Ramos (cell line): ENCODE results near the gene CLDND2.

Experiments used
- in situ Hi-C: fragments of 300-500 bp; cut with MboI; formaldehyde crosslinking; loops from one replicate; pipeline ENCODE4 v1.14.3; 2022; ENCODE audit warnings: low sequenced_read_pairs; ENCODE audit not compliant: unreplicated experiment

The CLDND2 gene

DNA sequence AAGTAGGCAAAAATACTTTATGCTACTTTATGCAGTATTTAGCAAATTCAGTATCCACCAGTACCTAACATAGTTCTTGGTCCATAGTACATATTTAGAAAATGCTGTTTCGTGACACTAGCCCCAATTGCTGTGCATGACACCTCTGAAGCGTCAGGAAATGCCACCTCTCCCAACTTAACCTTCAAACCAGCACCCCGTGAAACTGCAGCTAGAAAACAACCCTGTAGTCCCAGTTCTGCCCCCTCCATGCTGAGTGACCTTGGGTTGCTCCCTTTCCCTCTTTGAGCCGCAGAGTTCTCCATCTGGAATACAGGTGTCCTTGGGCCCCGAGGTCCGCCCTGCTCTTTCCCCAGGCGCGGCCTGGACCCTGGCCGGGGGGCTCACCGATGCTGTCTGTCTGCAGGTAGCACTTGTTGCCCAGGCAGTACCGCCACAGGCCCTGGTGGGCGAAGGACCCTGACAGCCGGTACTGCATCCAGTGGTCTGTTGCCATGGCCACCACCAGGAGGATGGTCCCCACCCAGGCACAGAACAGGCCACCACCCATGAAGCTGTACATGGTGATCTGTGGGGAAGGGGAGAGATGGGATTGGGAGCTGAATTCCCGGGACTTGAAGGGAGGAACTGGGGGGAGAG is 18.2 kb upstream of the CLDND2 start:
- in situ Hi-C loops, result no loop called here

DNA sequence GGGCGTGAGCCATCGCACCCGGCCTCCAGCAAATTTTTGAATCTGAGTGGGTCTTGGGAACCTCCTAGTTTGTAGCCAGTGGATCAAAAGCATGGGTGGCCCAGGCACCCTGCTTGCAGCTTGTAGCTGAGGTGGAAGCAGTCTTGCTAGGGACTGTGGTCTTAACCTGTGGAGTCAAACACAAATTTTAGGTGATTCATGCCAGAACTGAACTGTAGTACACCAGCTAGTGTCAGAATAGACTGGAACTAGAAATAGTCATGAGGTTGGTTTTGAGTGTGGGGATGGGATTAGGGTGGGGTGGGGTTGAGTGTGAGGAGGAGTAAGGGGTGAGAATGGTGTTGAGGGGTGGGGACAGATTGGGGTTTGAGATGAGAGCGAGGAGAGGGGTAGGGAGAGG is 13.2 kb upstream of the CLDND2 start:
- in situ Hi-C loops, result no loop called here

DNA sequence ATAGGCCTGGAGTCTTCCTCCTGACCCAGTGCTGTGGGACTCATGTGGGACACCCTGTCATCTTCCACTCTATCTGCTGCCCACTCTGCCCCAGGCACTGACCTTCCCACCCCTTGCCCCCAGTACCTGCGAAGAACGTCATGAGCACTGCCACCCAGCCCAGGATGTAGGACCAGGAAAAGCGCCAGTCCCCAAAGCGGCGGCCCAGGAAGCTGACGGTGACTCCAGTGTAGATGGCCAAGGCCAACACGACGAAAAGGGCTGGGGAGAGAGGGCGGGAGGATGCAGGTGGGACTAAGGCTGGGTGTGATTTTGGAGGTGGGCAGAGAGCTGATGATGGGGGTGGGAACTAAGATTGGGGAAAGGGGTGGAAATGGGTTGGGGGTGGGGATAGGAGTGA is 11.6 kb upstream of the CLDND2 start:
- in situ Hi-C loops, result no loop called here

- in situ Hi-C loops, result no loop called here
Measured at GRCh38 chr19:51377422-51377821, 8.6 kb upstream of the CLDND2 start.

DNA sequence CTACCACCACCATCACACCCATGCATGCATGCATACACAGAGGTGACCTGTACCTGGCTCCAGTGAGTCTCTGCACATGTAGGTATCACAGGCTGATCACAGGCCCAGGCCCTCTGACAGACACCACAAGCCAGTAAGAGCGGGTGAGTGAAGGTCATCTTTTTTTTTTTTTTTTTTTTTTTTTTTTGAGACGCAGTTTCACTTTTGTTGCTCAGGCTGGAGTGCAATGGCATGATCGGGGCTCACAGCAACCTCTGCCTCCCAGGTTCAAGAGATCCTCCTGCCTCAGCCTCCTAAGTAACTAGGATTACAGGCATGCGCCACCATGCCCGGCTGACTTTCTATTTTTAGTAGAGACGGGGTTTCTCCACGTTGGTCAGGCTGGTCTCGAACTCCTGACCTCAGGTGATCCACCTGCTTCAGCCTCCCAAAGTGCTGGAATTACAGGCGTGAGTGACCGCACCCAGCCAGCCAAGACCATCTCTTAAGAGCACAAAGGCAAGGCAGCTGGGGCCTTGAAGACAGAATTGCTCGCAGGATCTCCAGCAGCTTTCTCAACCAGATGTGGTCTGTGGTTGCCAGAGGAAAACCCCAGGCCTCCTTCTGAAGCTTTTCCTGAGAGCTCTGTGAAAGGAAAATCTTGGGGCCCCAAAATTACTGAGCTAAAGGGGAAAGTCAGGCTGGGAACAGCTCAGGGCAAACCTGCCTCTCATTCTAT is 6.9 kb upstream of the CLDND2 start:
- in situ Hi-C loops, result no loop called here

- in situ Hi-C loops, result no loop called here
Measured at GRCh38 chr19:51372649-51373504, 4.1 kb upstream of the CLDND2 start, which contains the start of gene NKG7. TSS of gene NKG7 (minus strand) at chr19:51372654. CDS start at chr19:51372535, 119 bp downstream.

GRCh38 chr19:51372021-51372648 is 3.3 kb upstream of the CLDND2 start:
- in situ Hi-C loops, result no loop called here

DNA sequence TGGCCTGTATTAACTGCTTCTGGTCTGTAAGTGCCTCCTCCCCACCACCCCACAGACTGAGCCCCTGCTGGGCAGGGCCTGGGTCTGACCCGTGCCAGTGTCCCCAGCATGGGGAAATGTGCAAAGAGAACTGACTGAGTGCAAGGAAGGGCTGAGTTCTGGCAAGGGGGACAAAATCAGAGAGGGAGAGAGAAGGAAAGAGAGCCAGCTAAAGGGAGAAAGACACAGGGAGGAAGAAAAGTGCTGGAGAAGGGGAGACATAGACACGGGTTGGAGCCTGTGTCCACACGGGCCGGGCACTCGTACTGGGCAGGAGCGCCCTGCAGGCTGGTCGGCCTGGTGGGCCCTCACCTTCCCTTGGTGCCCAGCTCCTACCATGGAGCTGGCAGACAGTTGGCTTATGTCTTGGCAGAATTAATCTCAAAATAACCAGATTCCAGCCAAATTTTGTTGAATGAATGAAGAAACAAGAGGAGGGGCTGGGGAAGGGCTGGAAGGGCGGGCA is 2.4 kb upstream of the CLDND2 start:
- in situ Hi-C loops, result no loop called here

GRCh38 chr19:51370230-51370629 is 1.4 kb upstream of the CLDND2 start:
- in situ Hi-C loops, result no loop called here

- in situ Hi-C loops, result no loop called here
Measured at GRCh38 chr19:51367565-51368365, 1.0 kb downstream of the CLDND2 start.

DNA sequence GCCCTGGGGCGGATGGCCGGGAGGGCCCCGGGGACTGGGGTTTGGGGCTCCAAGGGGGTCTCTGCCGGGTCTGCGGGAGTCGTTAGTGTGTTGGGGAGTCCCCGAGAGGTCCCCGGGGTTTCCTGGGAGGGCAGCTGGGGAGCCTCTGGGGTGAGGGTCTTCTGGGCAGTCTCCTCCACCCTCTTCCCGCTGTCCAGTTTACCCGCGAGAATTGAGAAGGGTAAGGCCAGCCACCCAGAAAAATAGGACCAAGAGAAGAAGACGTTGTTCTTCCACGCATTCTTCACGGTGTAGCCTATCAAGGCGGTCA is 1.6 kb downstream of the CLDND2 start:
- in situ Hi-C loops, result no loop called here

DNA sequence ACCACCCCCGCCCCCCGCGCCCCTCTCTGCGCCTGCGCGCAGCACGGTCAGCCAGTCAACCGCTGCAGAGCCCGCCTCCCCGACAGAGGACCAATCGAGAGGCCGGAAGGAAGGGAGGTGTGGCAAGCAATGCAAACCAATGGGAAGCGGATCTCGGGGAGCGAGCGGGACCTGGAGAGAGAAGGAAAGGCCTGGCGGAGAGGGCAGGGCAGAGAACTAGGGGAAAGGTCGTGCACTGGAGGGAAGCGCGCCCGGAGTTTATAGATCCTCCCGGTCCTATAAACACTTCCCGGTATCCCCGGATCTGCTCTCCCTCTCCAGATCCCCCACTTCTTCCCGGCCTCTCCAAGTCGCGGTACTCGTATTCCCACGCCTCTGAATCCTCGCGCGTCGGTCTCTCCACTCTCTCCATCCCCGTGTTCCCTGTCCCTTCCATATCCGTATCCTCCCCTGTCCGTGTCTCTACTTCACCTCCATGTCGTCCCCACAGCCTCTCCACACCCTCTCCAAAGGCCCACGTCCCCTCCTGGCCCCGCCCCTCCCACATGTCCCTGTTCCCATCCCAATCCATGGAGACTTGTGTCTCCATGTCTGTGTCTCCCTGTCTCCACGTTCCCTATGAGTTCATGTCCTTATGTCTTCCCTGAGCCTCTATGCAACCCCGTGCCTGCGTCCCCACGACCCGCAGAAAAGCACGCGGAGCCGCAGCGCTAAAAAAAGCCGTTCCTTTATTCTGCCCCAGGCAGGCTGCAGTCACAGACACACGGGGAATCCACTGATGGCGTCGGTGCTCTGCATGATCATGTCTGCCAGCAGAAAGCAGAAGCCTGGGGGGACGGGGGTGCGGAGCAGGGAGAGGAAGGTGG is 2.2 kb downstream of the CLDND2 start:
- in situ Hi-C loops, result no loop called here

DNA sequence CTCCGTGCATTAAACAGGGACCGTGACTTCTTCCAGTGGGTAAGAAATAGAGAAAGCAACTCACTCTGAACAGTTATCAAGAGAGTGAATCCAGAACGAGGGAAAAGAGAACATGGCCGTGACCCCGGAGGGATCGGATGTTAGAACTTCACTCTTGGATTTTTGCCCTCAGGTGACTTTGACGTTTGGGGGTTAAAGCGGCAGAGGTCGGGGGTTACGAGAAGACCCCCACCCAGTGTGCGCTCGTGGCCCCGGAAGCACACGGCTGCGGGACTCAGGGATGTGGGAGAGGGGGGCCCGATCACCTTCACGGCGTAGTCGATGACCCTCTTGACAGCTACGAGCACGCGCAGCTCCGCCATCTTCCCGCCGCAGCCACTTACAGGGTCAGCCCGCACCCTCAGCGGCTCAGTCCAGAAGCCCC is 2.8 kb downstream of the CLDND2 start, which contains the start of gene ETFB:
Gene ETFB, minus strand, starts transcription at position 424 of the 424 bp plus-strand sequence. Its CDS starts 62 bp downstream, at position 362.
- in situ Hi-C loops, result no loop called here

DNA sequence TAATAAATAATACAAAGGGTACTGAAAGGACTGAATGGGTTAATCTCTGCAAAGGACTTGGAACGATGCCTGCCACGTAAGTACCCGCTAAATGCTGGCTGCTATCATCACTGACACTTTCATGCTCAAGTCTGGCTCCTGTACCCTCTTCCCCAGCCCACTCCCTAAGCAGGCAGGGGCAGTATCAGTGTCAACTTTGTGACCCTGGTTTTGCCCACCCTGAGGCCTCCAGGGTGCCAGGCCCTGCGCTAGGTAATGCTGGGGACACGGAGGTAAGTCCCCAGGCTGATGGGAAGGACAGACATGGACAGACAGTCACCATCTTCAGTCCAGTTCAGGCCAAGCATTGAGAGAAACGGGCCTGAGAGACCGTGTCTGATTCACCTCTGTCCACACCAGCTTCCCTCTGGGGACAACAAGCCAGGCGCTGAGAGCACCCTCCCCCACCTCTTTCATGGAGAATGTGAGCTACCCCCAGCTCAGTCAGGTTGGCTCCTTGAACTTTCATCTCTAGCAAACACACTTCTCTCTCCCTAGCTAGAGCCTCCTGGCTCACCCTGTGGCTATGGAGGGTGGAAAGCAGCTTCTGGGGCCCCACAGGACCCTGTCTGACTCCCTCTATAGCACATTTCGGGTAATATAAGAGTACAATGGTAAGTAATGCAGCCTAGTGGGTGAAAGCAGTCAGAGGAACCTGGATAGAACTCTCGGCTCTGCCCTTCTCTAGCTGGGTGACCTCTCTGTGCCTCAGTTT is 3.4 kb downstream of the CLDND2 start:
- in situ Hi-C loops, result no loop called here

GRCh38 chr19:51364200-51365106 is 4.3 kb downstream of the CLDND2 start:
- in situ Hi-C loops, result no loop called here

- in situ Hi-C loops, result no loop called here
Measured at GRCh38 chr19:51361239-51361638, 7.6 kb downstream of the CLDND2 start.

DNA sequence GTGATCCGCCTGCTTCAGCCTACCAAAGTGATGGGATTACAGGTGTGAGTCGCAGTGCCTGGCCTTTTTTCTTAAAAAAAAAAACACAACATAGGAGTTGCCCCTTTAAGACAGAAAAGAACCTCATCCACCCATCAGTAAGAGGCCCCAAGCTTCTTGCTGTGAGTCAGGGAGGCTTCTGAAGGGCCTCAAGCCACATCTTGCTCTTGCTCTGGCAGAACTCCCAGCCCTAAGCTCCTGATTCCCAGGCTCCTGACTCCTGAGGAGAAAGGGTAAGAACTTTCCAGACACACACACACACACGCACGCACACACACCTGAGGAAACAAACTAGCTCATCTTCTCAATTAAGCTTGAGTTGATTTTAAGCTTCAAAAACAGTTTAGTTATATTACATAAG is 9.5 kb downstream of the CLDND2 start:
- in situ Hi-C loops, result no loop called here
